DND-41 (cell line): Measurements from ENCODE around the gene FOXK2.

Experiments
- ATAC-seq: fragments of 200-7000 bp; cut with Tn5 transposase; 3 replicates; pipeline ENCODE4 v1.9.1; 2021; ENCODE audit warnings: low read depth; ENCODE audit not compliant: insufficient read depth
- DNase-seq: peaks from one replicate; pipeline ENCODE4 v3.0.0-alpha.2; 2020
- H2AFZ ChIP-seq: 2 replicates; pipeline ENCODE4 v1.6.0; 2012; ENCODE audit warnings: low read depth, low read length
- H3K27ac ChIP-seq: 2 replicates; pipeline ENCODE4 v1.5.1; 2012; ENCODE audit warnings: low read length, inconsistent platforms
- H3K27me3 ChIP-seq: fragments of 200-600 bp; sonication (generic); 2 replicates; pipeline ENCODE4 v1.6.0; 2012; ENCODE audit warnings: low read length, mild to moderate bottlenecking, inconsistent platforms; ENCODE audit not compliant: insufficient read depth, poor library complexity
- H3K36me3 ChIP-seq: 2 replicates; pipeline ENCODE4 v1.5.1; 2012; ENCODE audit warnings: low read length, inconsistent platforms; ENCODE audit not compliant: insufficient read depth
- H3K4me1 ChIP-seq: 2 replicates; pipeline ENCODE4 v1.5.1; 2012; ENCODE audit warnings: mild to moderate bottlenecking, low read length; ENCODE audit not compliant: insufficient read depth
- H3K4me2 ChIP-seq: 2 replicates; pipeline ENCODE4 v1.6.0; 2012; ENCODE audit warnings: mild to moderate bottlenecking, moderate library complexity, low read length, inconsistent platforms; ENCODE audit not compliant: insufficient read depth
- H3K4me3 ChIP-seq, 2 experiments: fragments of 200-600 bp in 1 of 2; shearing (Covaris generic) in 1 of 2; 2 replicates each; pipeline ENCODE4 v1.5.1; 2012 to 2016; ENCODE audit warnings: inconsistent platforms in 2 of 2, low read length in 2 of 2, mild to moderate bottlenecking in 2 of 2, low read depth in 1 of 2, moderate library complexity in 1 of 2
- H3K79me2 ChIP-seq: 2 replicates; pipeline ENCODE4 v1.6.0; 2012; ENCODE audit warnings: low read length, inconsistent platforms; ENCODE audit not compliant: insufficient read depth
- H3K9ac ChIP-seq: 2 replicates; pipeline ENCODE4 v1.6.0; 2012; ENCODE audit warnings: low read depth, mild to moderate bottlenecking, inconsistent platforms, low read length, moderate library complexity
- H3K9me3 ChIP-seq: 2 replicates; pipeline ENCODE4 v1.5.1; 2012; ENCODE audit warnings: low read length, moderate library complexity, mild to moderate bottlenecking, inconsistent platforms; ENCODE audit not compliant: insufficient read depth, severe bottlenecking
- H4K20me1 ChIP-seq: 2 replicates; pipeline ENCODE4 v1.6.0; 2012; ENCODE audit warnings: low read length; ENCODE audit not compliant: insufficient read depth
- EZH2 ChIP-seq: IDR thresholded peaks from 3 replicates; pipeline ENCODE4 v1.6.1; 2012; ENCODE audit warnings: borderline replicate concordance, low read depth, mild to moderate bottlenecking, moderate library complexity, low read length, inconsistent platforms; ENCODE audit not compliant: severe bottlenecking
- TF ChIP-seq, protein P1 (sequence below): IDR thresholded peaks from 2 replicates; pipeline ENCODE4 v1.5.1; 2012; ENCODE audit warnings: borderline replicate concordance, low read length, moderate library complexity, mild to moderate bottlenecking; ENCODE audit not compliant: poor library complexity, severe bottlenecking; ENCODE audit errors: extremely low read depth

Gene FOXK2

DNA sequence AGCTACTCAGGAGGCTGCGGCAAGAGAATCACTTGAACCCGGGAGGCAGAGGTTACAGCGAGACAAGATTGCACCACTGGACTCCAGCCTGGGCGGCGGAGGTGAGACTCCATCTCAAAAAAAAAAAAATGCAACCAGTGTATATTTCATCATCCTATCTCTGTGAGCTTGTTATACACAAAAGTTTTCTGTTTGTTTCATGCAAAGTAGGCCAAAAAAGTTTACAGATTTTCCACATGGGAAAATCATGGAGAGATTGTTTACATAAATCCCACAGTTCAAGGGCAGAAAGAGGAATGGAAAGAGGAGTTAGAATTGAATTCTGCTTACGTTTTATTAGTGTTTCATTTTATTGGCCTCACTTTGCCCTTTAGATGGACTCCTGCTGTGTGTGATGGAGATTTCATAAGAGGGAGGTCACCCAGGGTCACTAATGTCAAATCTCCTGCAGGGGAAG lies 36.3 kb upstream of the FOXK2 start:
- Histone ChIP-seq H4K20me1 (peaks cover 12% of the 10 kb centered on the region; the same call in 1 of the 2 replicates), H3K79me2 (no peaks in the 10 kb centered on the region), H3K9me3 (no peaks in the 10 kb centered on the region), H3K36me3 (peaks cover 99% of the 10 kb centered on the region), H3K4me3 (no peak overlapping the region), H3K27me3 (no peaks in the 10 kb centered on the region), H2AFZ (no peak overlapping the region), H3K4me2 (no peak overlapping the region), H3K9ac (no peak overlapping the region), H3K4me1 (no peaks in the 10 kb centered on the region), H3K27ac (no peak overlapping the region)
- no peak for DNase-seq
- ATAC-seq: no peak
- TF ChIP-seq EZH2: no peak
- TF ChIP-seq, protein P1, sequence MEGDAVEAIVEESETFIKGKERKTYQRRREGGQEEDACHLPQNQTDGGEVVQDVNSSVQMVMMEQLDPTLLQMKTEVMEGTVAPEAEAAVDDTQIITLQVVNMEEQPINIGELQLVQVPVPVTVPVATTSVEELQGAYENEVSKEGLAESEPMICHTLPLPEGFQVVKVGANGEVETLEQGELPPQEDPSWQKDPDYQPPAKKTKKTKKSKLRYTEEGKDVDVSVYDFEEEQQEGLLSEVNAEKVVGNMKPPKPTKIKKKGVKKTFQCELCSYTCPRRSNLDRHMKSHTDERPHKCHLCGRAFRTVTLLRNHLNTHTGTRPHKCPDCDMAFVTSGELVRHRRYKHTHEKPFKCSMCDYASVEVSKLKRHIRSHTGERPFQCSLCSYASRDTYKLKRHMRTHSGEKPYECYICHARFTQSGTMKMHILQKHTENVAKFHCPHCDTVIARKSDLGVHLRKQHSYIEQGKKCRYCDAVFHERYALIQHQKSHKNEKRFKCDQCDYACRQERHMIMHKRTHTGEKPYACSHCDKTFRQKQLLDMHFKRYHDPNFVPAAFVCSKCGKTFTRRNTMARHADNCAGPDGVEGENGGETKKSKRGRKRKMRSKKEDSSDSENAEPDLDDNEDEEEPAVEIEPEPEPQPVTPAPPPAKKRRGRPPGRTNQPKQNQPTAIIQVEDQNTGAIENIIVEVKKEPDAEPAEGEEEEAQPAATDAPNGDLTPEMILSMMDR: no peak

DNA sequence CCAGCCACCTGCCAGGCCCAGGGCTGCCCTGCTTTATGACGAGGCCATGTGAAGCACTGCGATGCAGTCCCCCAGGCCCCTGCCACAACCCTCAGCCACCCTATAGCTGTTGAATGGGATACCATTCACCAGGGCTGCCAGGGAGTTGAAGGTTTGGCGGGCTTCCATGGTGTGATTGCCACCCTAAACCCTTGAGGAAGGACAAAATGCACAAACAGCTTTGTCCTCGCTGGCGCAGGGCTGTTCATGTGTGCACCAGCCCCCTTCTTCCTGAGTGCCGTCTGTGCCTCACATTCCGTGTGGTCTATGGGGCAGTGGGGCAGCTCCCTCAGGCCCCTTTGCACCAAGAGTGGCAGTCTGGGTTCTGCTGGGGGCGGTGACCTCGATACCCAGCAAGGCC lies 35.7 kb upstream of the FOXK2 start:
- Histone ChIP-seq H3K4me3 (no peak overlapping the region), H2AFZ (no peak overlapping the region), H3K27me3 (no peaks in the 10 kb centered on the region), H3K36me3 (peaks cover 97% of the 10 kb centered on the region), H3K79me2 (no peaks in the 10 kb centered on the region), H3K4me1 (no peaks in the 10 kb centered on the region), H3K9ac (no peak overlapping the region), H3K4me2 (no peak overlapping the region), H3K27ac (no peak overlapping the region), H3K9me3 (no peaks in the 10 kb centered on the region), H4K20me1 (peaks cover 7% of the 10 kb centered on the region; the same call in 1 of the 2 replicates)
- ATAC-seq (no peak), DNase-seq (no peak)
- TF ChIP-seq, protein P1: no peak
- TF ChIP-seq EZH2: no peak

DNA sequence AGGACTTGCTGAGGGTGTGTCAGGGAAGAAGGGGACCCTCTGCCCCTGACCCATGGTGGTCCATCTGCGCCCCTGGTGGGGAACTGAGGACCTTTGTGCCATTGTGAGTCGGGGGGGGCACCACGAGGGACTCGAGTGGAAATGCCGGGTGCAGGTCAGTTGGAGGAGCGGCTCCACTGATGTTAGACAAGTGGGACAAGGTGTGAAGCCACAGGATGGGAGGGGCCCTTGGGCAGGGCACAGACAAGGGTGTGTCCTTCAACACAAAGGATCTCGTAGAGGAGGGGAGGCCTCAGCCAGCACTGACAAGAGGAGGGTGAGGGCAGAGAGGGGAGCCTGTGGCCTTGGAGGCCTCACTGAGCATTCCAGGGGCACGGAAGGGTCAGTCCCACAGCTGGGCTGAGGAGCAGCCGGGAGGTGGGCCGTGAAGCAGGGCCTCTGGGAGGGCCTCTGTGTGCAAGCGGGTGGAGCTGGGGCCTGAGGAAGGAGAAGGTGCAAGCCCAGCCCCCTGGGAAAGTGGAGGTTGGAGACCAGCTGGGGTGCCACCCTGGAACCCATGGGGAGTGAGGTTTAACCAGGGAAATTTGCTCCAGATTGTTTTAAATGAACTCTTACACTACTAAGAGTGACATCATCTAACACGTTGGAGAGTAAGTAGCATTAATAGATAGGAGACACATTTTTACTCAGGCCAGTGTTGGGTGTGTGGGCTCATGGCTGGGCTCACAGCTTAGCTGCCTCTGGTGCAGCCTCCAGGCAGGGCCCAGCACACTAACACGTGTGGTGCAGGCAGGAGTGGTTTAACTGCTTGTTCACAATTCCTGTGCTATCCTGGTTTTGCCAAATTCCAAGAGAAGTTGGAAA lies 33.1 kb upstream of the FOXK2 start:
- H3K9me3 ChIP-seq: no peaks in the 10 kb centered on the region
- H3K9ac ChIP-seq: no peak overlapping the region
- peaks cover 78% of the 10 kb centered on the region for H3K36me3 ChIP-seq
- H3K79me2 ChIP-seq: no peaks in the 10 kb centered on the region
- H4K20me1 ChIP-seq: no peaks in the 10 kb centered on the region
- H3K27ac ChIP-seq: no peak overlapping the region
- no peak overlapping the region for H3K4me3 ChIP-seq
- no peak for ATAC-seq
- H3K4me2 ChIP-seq: no peak overlapping the region
- no peak for DNase-seq
- no peak overlapping the region for H2AFZ ChIP-seq
- TF ChIP-seq EZH2: no peak
- TF ChIP-seq, protein P1: no peak
- peaks cover 12% of the 10 kb centered on the region for H3K4me1 ChIP-seq
- no peaks in the 10 kb centered on the region for H3K27me3 ChIP-seq

DNA sequence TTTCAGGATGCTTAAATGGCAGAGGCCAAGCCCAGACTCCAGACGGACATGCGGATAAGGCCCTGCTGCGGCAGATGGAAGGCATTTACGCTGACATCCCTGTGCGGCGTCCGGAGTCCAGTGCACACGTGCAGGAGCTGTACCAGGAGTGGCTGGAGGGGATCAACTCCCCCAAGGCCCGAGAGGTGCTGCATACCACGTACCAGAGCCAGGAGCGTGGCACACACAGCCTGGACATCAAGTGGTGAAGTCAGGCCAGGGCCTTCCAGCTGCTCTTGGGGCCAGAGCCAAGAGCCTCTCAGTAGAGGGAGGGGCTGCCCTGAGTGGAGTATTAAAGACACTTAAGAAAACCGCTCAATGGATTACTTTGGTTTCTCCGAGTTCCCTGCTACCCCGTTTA lies 31.6 kb upstream of the FOXK2 start:
- Histone ChIP-seq H3K4me2 (no peak overlapping the region), H3K27ac (no peak overlapping the region), H3K4me1 (peaks cover 12% of the 10 kb centered on the region), H2AFZ (no peak overlapping the region), H3K79me2 (no peaks in the 10 kb centered on the region), H4K20me1 (no peaks in the 10 kb centered on the region), H3K9me3 (no peaks in the 10 kb centered on the region), H3K9ac (no peak overlapping the region), H3K27me3 (no peaks in the 10 kb centered on the region), H3K36me3 (peaks cover 64% of the 10 kb centered on the region), H3K4me3 (no peak overlapping the region)
- DNase-seq: no peak
- TF ChIP-seq, protein P1: no peak
- no peak for TF ChIP-seq EZH2
- no peak for ATAC-seq
